NOMO-1 (cell line): ENCODE measurements around the gene UBE2V1.
"Not testable (repeated sequence)": the region's sequence is repeated elsewhere in the genome, so short reads cannot be mapped to it uniquely, and the experiment has no call there.

Source experiments
- DNase-seq, 2 experiments: peaks; one replicate each; lab custom pipeline; 2025; ENCODE audit not compliant: unreplicated experiment in 2 of 2; lab: John Stamatoyannopoulos, UW

The UBE2V1 gene

GRCh38 chr20:50112512-50113419 is at the start of gene UBE2V1:
TSS of gene UBE2V1 (minus strand) at chr20:50113150. CDS start at chr20:50113128, 22 bp downstream.
- peak; percentile 71 to 88 for DNase-seq

- DNase-seq: not testable (repeated sequence)
Measured at GRCh38 chr20:50161494-50161893, 48.5 kb upstream of the UBE2V1 start.

GRCh38 chr20:50153500-50154377 is 40.8 kb upstream of the UBE2V1 start, which contains the start of gene PEDS1:
TSS of gene PEDS1 (minus strand) at chr20:50153723. CDS start at chr20:50153637, 86 bp downstream.
- peak; percentile 77 to 94 for DNase-seq

GRCh38 chr20:50153153-50153499 is 40.2 kb upstream of the UBE2V1 start:
- no peak for DNase-seq

- no peak for DNase-seq
Measured at GRCh38 chr20:50152394-50153152, 39.6 kb upstream of the UBE2V1 start.

- no peak for DNase-seq
Measured at GRCh38 chr20:50151034-50151743, 38.2 kb upstream of the UBE2V1 start.

GRCh38 chr20:50149481-50150254 is 36.7 kb upstream of the UBE2V1 start:
- DNase-seq: no peak

- DNase-seq: peak; percentile 73 to 87
Measured at GRCh38 chr20:50146732-50147662, 34.0 kb upstream of the UBE2V1 start.

GRCh38 chr20:50146214-50146613 is 33.3 kb upstream of the UBE2V1 start:
- DNase-seq: no peak

- DNase-seq: no peak
Measured at GRCh38 chr20:50145566-50145965, 32.6 kb upstream of the UBE2V1 start.

GRCh38 chr20:50144362-50144761 is 31.4 kb upstream of the UBE2V1 start:
- peak; percentile 12 to 19 for DNase-seq

GRCh38 chr20:50142812-50143211 is 29.9 kb upstream of the UBE2V1 start:
- DNase-seq: no peak

GRCh38 chr20:50141811-50142561 is 29.0 kb upstream of the UBE2V1 start:
- DNase-seq: no peak

- no peak for DNase-seq
Measured at GRCh38 chr20:50141018-50141675, 28.2 kb upstream of the UBE2V1 start.

- DNase-seq: no peak
Measured at GRCh38 chr20:50140339-50140859, 27.4 kb upstream of the UBE2V1 start.

- no peak for DNase-seq
Measured at GRCh38 chr20:50138479-50139393, 25.8 kb upstream of the UBE2V1 start.
